A549 (cell line): Measurements from ENCODE around the gene HRK. TPM values are rescaled to one million over a fixed set of nuclear protein-coding genes. Genes with fewer than 3 reads are reported as not detected.

ENCODE experiments used
- ATAC-seq, 2 experiments: fragments of 200-7000 bp in 1 of 2; fragments of >200 bp in 1 of 2; cut with Nextera tagmentation in 1 of 2; cut with Tn5 transposase in 1 of 2; 3 replicates each; pipeline versions ENCODE4 v1.8.0 to v1.9.1; 2018 to 2020; ENCODE audit warnings: mild to moderate bottlenecking in 1 of 2, moderate library complexity in 1 of 2
- CTCF ChIA-PET: fragments of 300-600 bp; sonication (Branson Sonifier 250); formaldehyde crosslinking; extraction: SDS; loops from one replicate; lab custom pipeline; 2021; ENCODE audit warnings: antibody characterized with exemption, inconsistent platforms; lab: Yijun Ruan, JAX
- POLR2A ChIA-PET: fragments of 350-600 bp; formaldehyde crosslinking; extraction: SDS; loops from one replicate; lab custom pipeline; 2021; ENCODE audit warnings: antibody characterized with exemption, inconsistent platforms; lab: Yijun Ruan, JAX
- DNase-seq, 2 experiments: peaks; one replicate each; pipeline versions ENCODE4 v3.0.0 to v3.0.0-alpha.2; 2011 to 2016; ENCODE audit warnings: low read depth in 1 of 2, low spot score in 1 of 2
- FAIRE-seq: peaks from 2 replicates; lab custom pipeline; 2011; peaks lifted over from hg19 to GRCh38; lab: Jason Lieb, UNC
- H3K27ac ChIP-seq, 2 experiments: fragments of >200 bp; sonication (Bioruptor Twin); formaldehyde crosslinking; 3 replicates each; pipeline ENCODE4 v1.5.1; 2016 to 2017
- H3K4me1 ChIP-seq: fragments of >200 bp; sonication (Bioruptor Twin); formaldehyde crosslinking; 3 replicates; pipeline ENCODE4 v1.6.1; 2016
- H3K4me2 ChIP-seq: fragments of >200 bp; sonication (Bioruptor Twin); formaldehyde crosslinking; 3 replicates; pipeline ENCODE4 v1.6.1; 2016
- H3K4me3 ChIP-seq: fragments of >200 bp; sonication (Bioruptor Twin); formaldehyde crosslinking; 3 replicates; pipeline ENCODE4 v1.5.1; 2016
- H3K9me3 ChIP-seq: fragments of >200 bp; sonication (Bioruptor Twin); formaldehyde crosslinking; 3 replicates; pipeline ENCODE4 v1.6.1; 2016
- CHD4 ChIP-seq: fragments of 200-600 bp; sonication (generic); IDR thresholded peaks from 2 replicates; pipeline ENCODE4 v1.6.1; 2016; ENCODE audit warnings: antibody characterized with exemption, mild to moderate bottlenecking, borderline replicate concordance
- ESRRA ChIP-seq: fragments of 150-350 bp; IDR thresholded peaks from 2 replicates; pipeline ENCODE4 v1.6.1; 2014; ENCODE audit warnings: mild to moderate bottlenecking, low read length, borderline replicate concordance
- FOSB ChIP-seq: fragments of 250-450 bp; sonication (Bioruptor Pico); IDR thresholded peaks from 2 replicates; pipeline ENCODE4 v1.5.0; 2020; ENCODE audit warnings: mild to moderate bottlenecking, moderate library complexity
- FOXS1 ChIP-seq: fragments of 250-450 bp; sonication (Bioruptor Pico); IDR thresholded peaks from 2 replicates; pipeline ENCODE4 v1.5.0; 2020; ENCODE audit warnings: mild to moderate bottlenecking, moderate library complexity
- HDAC2 ChIP-seq: fragments of 200-600 bp; sonication (generic); IDR thresholded peaks from 2 replicates; pipeline ENCODE4 v1.6.1; 2016
- HEYL ChIP-seq: fragments of 250-450 bp; sonication (Bioruptor Pico); IDR thresholded peaks from 2 replicates; pipeline ENCODE4 v1.8.0; 2021; ENCODE audit warnings: mild to moderate bottlenecking, moderate library complexity
- JUN ChIP-seq, 2 experiments: fragments of >200 bp; sonication (Bioruptor Twin); formaldehyde crosslinking; IDR thresholded peaks; 2 replicates in 1 of 2; 3 replicates in 1 of 2; pipeline ENCODE4 v1.6.1; 2016 to 2017
- JUNB ChIP-seq: fragments of >200 bp; sonication (Bioruptor Twin); formaldehyde crosslinking; IDR thresholded peaks from 2 replicates; pipeline ENCODE4 v1.6.1; 2016
- MAZ ChIP-seq: fragments of 150-350 bp; IDR thresholded peaks from 2 replicates; pipeline ENCODE4 v1.6.1; 2014; ENCODE audit warnings: antibody characterized with exemption, low read depth, low read length, borderline replicate concordance
- POLR2AphosphoS2 ChIP-seq: conservative IDR thresholded peaks from 2 replicates; pipeline ENCODE4 v1.6.1; 2012; ENCODE audit warnings: low read length, improper control_type of control experiment, inconsistent platforms
- RAD21 ChIP-seq, 2 experiments: fragments of >200 bp in 1 of 2; sonication (Bioruptor Twin) in 1 of 2; formaldehyde crosslinking in 1 of 2; IDR thresholded peaks in 1 of 2; conservative IDR thresholded peaks in 1 of 2; 2 replicates in 1 of 2; 3 replicates in 1 of 2; pipeline ENCODE4 v1.6.1; 2012 to 2018; ENCODE audit warnings: inconsistent platforms in 1 of 2
- RARB ChIP-seq: fragments of 250-450 bp; sonication (Bioruptor Pico); IDR thresholded peaks from 2 replicates; pipeline ENCODE4 v1.8.0; 2021; ENCODE audit warnings: mild to moderate bottlenecking, moderate library complexity
- RFX5 ChIP-seq: fragments of 450-650 bp; IDR thresholded peaks from 2 replicates; pipeline ENCODE4 v1.7.1; 2014; ENCODE audit warnings: antibody characterized with exemption, mild to moderate bottlenecking, moderate library complexity
- SMC3 ChIP-seq: fragments of >200 bp; sonication (Bioruptor Twin); formaldehyde crosslinking; IDR thresholded peaks from 3 replicates; pipeline ENCODE4 v1.6.1; 2018; ENCODE audit warnings: inconsistent platforms
- TFCP2L1 ChIP-seq: fragments of 250-450 bp; sonication (Bioruptor Pico); IDR thresholded peaks from 2 replicates; pipeline ENCODE4 v1.5.0; 2021; ENCODE audit warnings: mild to moderate bottlenecking
- TP53 ChIP-seq: fragments of 250-450 bp; sonication (Bioruptor Pico); IDR thresholded peaks from 2 replicates; pipeline ENCODE4 v1.5.0; 2021; ENCODE audit warnings: mild to moderate bottlenecking, moderate library complexity
- USF2 ChIP-seq: fragments of 450-650 bp; IDR thresholded peaks from 2 replicates; pipeline ENCODE4 v1.6.1; 2014; ENCODE audit warnings: antibody characterized with exemption
- ZC3H11A ChIP-seq: fragments of 450-650 bp; IDR thresholded peaks from 2 replicates; pipeline ENCODE4 v1.6.1; 2014; ENCODE audit warnings: antibody characterized with exemption, mild to moderate bottlenecking
- WGBS: methylation state at CpG from one replicate; pipeline ENCODE4 v1.1.6; 2017; ENCODE audit errors: missing lambda C conversion rate; 5-methylcytosine and 5-hydroxymethylcytosine counted together
- polyA plus RNA-seq, 4 experiments: library from polyadenylated mRNA; depleted of rRNA in 3 of 4; stranded (reverse); fragments of >200 nt; fragmentation: RNase III in 1 of 4; extraction: RNeasy Plus Mini Kit Qiagen cat#74134 plus additional on column Dnase treatment in 1 of 4; gene quantifications; 2 replicates in 3 of 4; 3 replicates in 1 of 4; pipeline ENCODE4 v1.2.3, GENCODE V29; 2011 to 2017

The HRK gene
- polyA plus RNA-seq, 2 of the 4 experiments (the other 2 are of a cell fraction) = 0.13 to 0.34 TPM

GRCh38 chr12:116906285-116906684 is 25.0 kb upstream of the HRK start:
- 72% methylated on average over 4 of the region's 4 CpGs for WGBS
- ATAC-seq (no peak), DNase-seq (no peak)
- Histone ChIP-seq H3K4me2 (no peak overlapping the region), H3K9me3 (peaks cover 4% of the 10 kb centered on the region; the same call in 1 of the 3 replicates), H3K4me3 (no peak overlapping the region), H3K27ac (no peak overlapping the region)
- CTCF ChIA-PET = interaction anchor here (0.6 kb wide), 2 partner anchors 9 to 87 kb away, joined by 3 read pairs; no protein-coding TSS in a partner anchor
- TF ChIP-seq RAD21 (conservative IDR thresholded peaks at IDR 0.05 in 1 of 2, IDR thresholded peaks at IDR 0.05 in 1 of 2) = no peak
- peak; percentile 52 for TF ChIP-seq ZC3H11A
- no peak for TF ChIP-seq RFX5
- TF ChIP-seq TFCP2L1 = no peak
- TF ChIP-seq USF2 = no peak
- no peak for TF ChIP-seq FOXS1 (CRISPR knock-in tag)
- TF ChIP-seq, all 56 proteins: peak for 1
- POLR2A ChIA-PET = no interaction called here
- no peaks in the 10 kb centered on the region for H3K4me1 ChIP-seq
- no peak for FAIRE-seq

- Histone ChIP-seq H3K4me1 (no peaks in the 10 kb centered on the region), H3K4me2 (no peak overlapping the region), H3K27ac (no peak overlapping the region), H3K4me3 (no peak overlapping the region), H3K9me3 (peaks cover 4% of the 10 kb centered on the region; the same call in 1 of the 3 replicates)
- WGBS = 64% methylated on average over 4 of the region's 4 CpGs
- ChIA-PET POLR2A (no interaction called here), CTCF (no interaction called here)
- FAIRE-seq (no peak), ATAC-seq (peak in 1 of 2 experiments; percentile 32; a peak in 1 of 6 replicates), DNase-seq (no peak)
- no peak for TF ChIP-seq SMC3
- no peak for TF ChIP-seq JUN (IDR thresholded peaks at IDR 0.05)
- TF ChIP-seq HDAC2 = no peak
- no peak for TF ChIP-seq RARB (CRISPR knock-in tag)
- no peak for TF ChIP-seq TFCP2L1
- no peak for TF ChIP-seq RFX5
- TF ChIP-seq CHD4 = no peak
Measured at GRCh38 chr12:116903818-116904217, 22.6 kb upstream of the HRK start.

- TF ChIP-seq FOSB (CRISPR knock-in tag) (no peak), MAZ (no peak), TP53 (CRISPR knock-in tag) (no peak), ESRRA (no peak), ZC3H11A (no peak), HEYL (CRISPR knock-in tag) (no peak), POLR2AphosphoS2 (no peak), RFX5 (no peak), CHD4 (no peak)
- Histone ChIP-seq H3K4me2 (no peak overlapping the region), H3K9me3 (peaks cover 4% of the 10 kb centered on the region; the same call in 1 of the 3 replicates), H3K27ac (no peak overlapping the region), H3K4me1 (no peaks in the 10 kb centered on the region), H3K4me3 (no peak overlapping the region)
- ATAC-seq (no peak), DNase-seq (no peak), FAIRE-seq (no peak)
- ChIA-PET POLR2A (interaction anchor here (0.6 kb wide), 1 partner anchor 20 kb away, joined by 4 read pairs; no protein-coding TSS in a partner anchor), CTCF (no interaction called here)
- 7% methylated on average over 2 of the region's 2 CpGs for WGBS
Measured at GRCh38 chr12:116901612-116902011, 20.4 kb upstream of the HRK start.

GRCh38 chr12:116898669-116899068 is 17.4 kb upstream of the HRK start:
- Histone ChIP-seq H3K27ac (no peak overlapping the region), H3K4me2 (peak overlapping the region; percentile 29; the same call in 2 of the 3 replicates), H3K4me3 (no peak overlapping the region), H3K9me3 (peaks cover 4% of the 10 kb centered on the region; the same call in 1 of the 3 replicates), H3K4me1 (no peaks in the 10 kb centered on the region)
- CTCF ChIA-PET = interaction anchor here (0.7 to 1.7 kb wide), 4 partner anchors 10 to 190 kb away, joined by 3 to 5 read pairs (median 3); partner anchors contain the start of gene HRK
- POLR2A ChIA-PET = no interaction called here
- DNase-seq (no peak), ATAC-seq (peak; percentile 78 to 79), FAIRE-seq (no peak)
- no peak for TF ChIP-seq JUNB
- peak; percentile 84 for TF ChIP-seq USF2
- 41% methylated on average over 3 of the region's 3 CpGs for WGBS
